Gastrocnemius medialis (tissue), 4 donors: ENCODE measurements around the gene PLCB2. TPM values are rescaled to one million over a fixed set of nuclear protein-coding genes. Genes with fewer than 3 reads are reported as not detected.

ENCODE experiments used
- ATAC-seq, 2 donors: fragments of 150-250 bp; one replicate each; pipeline ENCODE4 v1.9.1; 2016
- DNase-seq, 2 donors: peaks; one replicate each; pipeline ENCODE4 v3.0.0-alpha.2; 2019
- H3K27ac ChIP-seq, 4 donors: fragments of 200-600 bp; sonication (generic); 1 replicate in 1 of 4; 2 replicates in 3 of 4; pipeline ENCODE4 v1.5.1; 2016 to 2018; ENCODE audit warnings: mild to moderate bottlenecking in 2 of 4, moderate library complexity in 1 of 4
- H3K27me3 ChIP-seq, 3 donors: fragments of 200-600 bp; sonication (generic) in 2 of 3; 1 replicate in 1 of 3; 2 replicates in 2 of 3; pipeline versions ENCODE4 v1.5.1 to v1.6.0; 2016 to 2019; ENCODE audit warnings: mild to moderate bottlenecking in 1 of 3, moderate library complexity in 1 of 3
- H3K36me3 ChIP-seq, 2 donors: fragments of 200-600 bp; sonication (generic) in 1 of 2; one replicate each; pipeline ENCODE4 v1.5.1; 2017 to 2018
- H3K4me1 ChIP-seq, 2 donors: fragments of 200-600 bp; sonication (generic) in 1 of 2; one replicate each; pipeline ENCODE4 v1.5.1; 2016 to 2017; ENCODE audit warnings: mild to moderate bottlenecking in 2 of 2
- H3K4me3 ChIP-seq, 4 donors: fragments of 200-600 bp; sonication (generic) in 3 of 4; 1 replicate in 1 of 4; 2 replicates in 3 of 4; pipeline ENCODE4 v1.5.1; 2016 to 2019; ENCODE audit warnings: mild to moderate bottlenecking in 2 of 4
- H3K9me3 ChIP-seq, 3 donors: fragments of 200-600 bp; sonication (generic) in 2 of 3; 1 replicate in 1 of 3; 2 replicates in 2 of 3; pipeline ENCODE4 v1.5.1; 2016 to 2019
- CTCF ChIP-seq, 5 experiments: fragments of 450-650 bp in 3 of 5; fragments of 200-600 bp in 2 of 5; sonication (generic) in 2 of 5; IDR thresholded peaks in 4 of 5; conservative IDR thresholded peaks in 1 of 5; 1 replicate in 4 of 5; 2 replicates in 1 of 5; pipeline ENCODE4 v1.5.1; 2016 to 2019; ENCODE audit warnings: antibody characterized with exemption in 5 of 5, mild to moderate bottlenecking in 3 of 5, moderate library complexity in 3 of 5
- POLR2A ChIP-seq, 2 donors: fragments of 450-650 bp; IDR thresholded peaks; one replicate each; pipeline ENCODE4 v1.6.1; 2017; ENCODE audit warnings: antibody characterized with exemption in 2 of 2, mild to moderate bottlenecking in 2 of 2, moderate library complexity in 2 of 2
- in situ Hi-C, 4 donors: fragments of 200-750 bp; cut with MboI; loops; one replicate each; pipeline versions ENCODE4 v1.15.0 to v1.8.0; 2017; ENCODE audit warnings: low sequenced_read_pairs in 4 of 4
- intact Hi-C: fragments of 100-400 bp; cut with DNase I; formaldehyde crosslinking; loops from one replicate; pipeline ENCODE4 v1.15.1; 2023; ENCODE audit warnings: low total_unique reads
- total RNA-seq, 4 donors: library from RNA; depleted of rRNA; stranded (reverse); fragments of >200 nt; gene quantifications; one replicate each; pipeline versions ENCODE4 v1.1.0 to v1.2.3, GENCODE V29; 2016

The PLCB2 gene
- total RNA-seq, 4 donors from 2014 or later, result 0.72 to 2.0 (median 1.4) TPM; not detected in 1

- H3K4me3 ChIP-seq, result no peak overlapping the region
- no peaks in the 10 kb centered on the region for H3K9me3 ChIP-seq
- no peak for TF ChIP-seq POLR2A (IDR thresholded peaks at IDR 0.05)
- H3K36me3 ChIP-seq, result no peaks in the 10 kb centered on the region
- no peaks in the 10 kb centered on the region for H3K4me1 ChIP-seq
- in situ Hi-C loops, result no loop called here
- no peaks in the 10 kb centered on the region for H3K27me3 ChIP-seq
- ATAC-seq (no peak), DNase-seq (no peak)
- intact Hi-C loops, result no loop called here
- H3K27ac ChIP-seq, result no peak overlapping the region
These were observed 2.5 kb downstream of the PLCB2 start for GRCh38 chr15:40305281-40305680.

- in situ Hi-C loops, result no loop called here
- intact Hi-C loops, result no loop called here
- H3K4me3 ChIP-seq, result no peak overlapping the region
- H3K27ac ChIP-seq, result no peak overlapping the region
- peaks cover 0 to 4% (median 0%) of the 10 kb centered on the region in 3 donors for H3K27me3 ChIP-seq
- ATAC-seq (no peak), DNase-seq (no peak)
- H3K9me3 ChIP-seq, result no peaks in the 10 kb centered on the region
- no peaks in the 10 kb centered on the region for H3K4me1 ChIP-seq
- TF ChIP-seq POLR2A (IDR thresholded peaks at IDR 0.05), result no peak
- no peak for TF ChIP-seq CTCF (IDR thresholded peaks at IDR 0.05 in 4 of 5, conservative IDR thresholded peaks at IDR 0.05 in 1 of 5)
- no peaks in the 10 kb centered on the region for H3K36me3 ChIP-seq
These were observed 4.2 kb downstream of the PLCB2 start for GRCh38 chr15:40303576-40303975.

- no peaks in the 10 kb centered on the region for H3K9me3 ChIP-seq
- H3K4me3 ChIP-seq, result no peak overlapping the region
- H3K4me1 ChIP-seq, result no peaks in the 10 kb centered on the region
- DNase-seq (no peak), ATAC-seq (no peak)
- H3K27ac ChIP-seq, result no peak overlapping the region
- TF ChIP-seq POLR2A (IDR thresholded peaks at IDR 0.05) (no peak), CTCF (IDR thresholded peaks at IDR 0.05 in 4 of 5, conservative IDR thresholded peaks at IDR 0.05 in 1 of 5) (no peak)
- intact Hi-C loops, result no loop called here
- in situ Hi-C loops, result no loop called here
- H3K36me3 ChIP-seq, result no peaks in the 10 kb centered on the region
- peaks cover 0 to 4% (median 0%) of the 10 kb centered on the region in 3 donors for H3K27me3 ChIP-seq
These were observed 4.8 kb downstream of the PLCB2 start for GRCh38 chr15:40302981-40303380.

- no peaks in the 10 kb centered on the region for H3K4me1 ChIP-seq
- in situ Hi-C loops, result no loop called here
- TF ChIP-seq POLR2A (IDR thresholded peaks at IDR 0.05) (no peak), CTCF (IDR thresholded peaks at IDR 0.05 in 4 of 5, conservative IDR thresholded peaks at IDR 0.05 in 1 of 5) (no peak)
- H3K9me3 ChIP-seq, result no peaks in the 10 kb centered on the region
- peaks cover 0 to 4% (median 0%) of the 10 kb centered on the region in 3 donors for H3K27me3 ChIP-seq
- DNase-seq (no peak), ATAC-seq (no peak)
- H3K4me3 ChIP-seq, result no peak overlapping the region
- H3K27ac ChIP-seq, result no peak overlapping the region
- intact Hi-C loops, result no loop called here
- no peaks in the 10 kb centered on the region for H3K36me3 ChIP-seq
These were observed 5.3 kb downstream of the PLCB2 start for GRCh38 chr15:40302288-40302886.

- no peak overlapping the region for H3K4me3 ChIP-seq
- ATAC-seq, result no peak
- H3K9me3 ChIP-seq, result no peaks in the 10 kb centered on the region
- no peaks in the 10 kb centered on the region for H3K4me1 ChIP-seq
- no peaks in the 10 kb centered on the region for H3K36me3 ChIP-seq
- intact Hi-C loops (no loop called here), in situ Hi-C loops (no loop called here)
- DNase-seq, result no peak
- no peak overlapping the region for H3K27ac ChIP-seq
- TF ChIP-seq CTCF (IDR thresholded peaks at IDR 0.05 in 4 of 5, conservative IDR thresholded peaks at IDR 0.05 in 1 of 5), result no peak
- TF ChIP-seq POLR2A (IDR thresholded peaks at IDR 0.05), result no peak
- peaks cover 0 to 4% (median 0%) of the 10 kb centered on the region in 3 donors for H3K27me3 ChIP-seq
These were observed 6.1 kb downstream of the PLCB2 start for GRCh38 chr15:40301467-40302179.
